ENCODE data around the gene ANKRD18B.
"Not testable (repeated sequence)": the region's sequence is repeated elsewhere in the genome, so short reads cannot be mapped to it uniquely, and the experiment has no call there.

The ANKRD18B gene

DNA sequence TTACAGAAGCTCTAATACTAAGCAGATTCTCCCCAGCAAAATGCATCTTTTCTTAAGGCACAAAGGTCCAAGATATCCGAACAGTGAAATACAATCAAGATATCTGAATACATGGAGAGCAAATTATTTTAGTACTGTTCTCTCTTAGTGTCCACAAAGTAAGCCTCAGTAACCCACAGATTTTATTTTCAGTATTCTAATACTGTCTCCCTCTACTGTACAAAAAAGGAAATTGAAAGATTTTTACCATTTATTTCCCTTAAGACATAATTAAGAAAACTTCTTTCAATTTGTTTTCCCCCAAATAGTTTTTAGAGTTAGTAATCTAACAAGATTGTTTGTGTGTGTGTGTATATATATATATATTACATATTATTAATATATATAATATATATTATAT lies 25.7 kb upstream of the ANKRD18B start:
- TF ChIP-seq, protein P1, sequence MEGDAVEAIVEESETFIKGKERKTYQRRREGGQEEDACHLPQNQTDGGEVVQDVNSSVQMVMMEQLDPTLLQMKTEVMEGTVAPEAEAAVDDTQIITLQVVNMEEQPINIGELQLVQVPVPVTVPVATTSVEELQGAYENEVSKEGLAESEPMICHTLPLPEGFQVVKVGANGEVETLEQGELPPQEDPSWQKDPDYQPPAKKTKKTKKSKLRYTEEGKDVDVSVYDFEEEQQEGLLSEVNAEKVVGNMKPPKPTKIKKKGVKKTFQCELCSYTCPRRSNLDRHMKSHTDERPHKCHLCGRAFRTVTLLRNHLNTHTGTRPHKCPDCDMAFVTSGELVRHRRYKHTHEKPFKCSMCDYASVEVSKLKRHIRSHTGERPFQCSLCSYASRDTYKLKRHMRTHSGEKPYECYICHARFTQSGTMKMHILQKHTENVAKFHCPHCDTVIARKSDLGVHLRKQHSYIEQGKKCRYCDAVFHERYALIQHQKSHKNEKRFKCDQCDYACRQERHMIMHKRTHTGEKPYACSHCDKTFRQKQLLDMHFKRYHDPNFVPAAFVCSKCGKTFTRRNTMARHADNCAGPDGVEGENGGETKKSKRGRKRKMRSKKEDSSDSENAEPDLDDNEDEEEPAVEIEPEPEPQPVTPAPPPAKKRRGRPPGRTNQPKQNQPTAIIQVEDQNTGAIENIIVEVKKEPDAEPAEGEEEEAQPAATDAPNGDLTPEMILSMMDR (IDR thresholded peaks at IDR 0.05; ENCODE audit: extremely low read depth, insufficient read depth, missing control alignments), result no peak
- in situ Hi-C loops (cut with MboI; ENCODE audit: low pct_unique_long_range_greater_than_20kb, low sequenced_read_pairs, unreplicated experiment), result no loop called here
- DNase-seq (ENCODE audit: low spot score), result no peak

DNA sequence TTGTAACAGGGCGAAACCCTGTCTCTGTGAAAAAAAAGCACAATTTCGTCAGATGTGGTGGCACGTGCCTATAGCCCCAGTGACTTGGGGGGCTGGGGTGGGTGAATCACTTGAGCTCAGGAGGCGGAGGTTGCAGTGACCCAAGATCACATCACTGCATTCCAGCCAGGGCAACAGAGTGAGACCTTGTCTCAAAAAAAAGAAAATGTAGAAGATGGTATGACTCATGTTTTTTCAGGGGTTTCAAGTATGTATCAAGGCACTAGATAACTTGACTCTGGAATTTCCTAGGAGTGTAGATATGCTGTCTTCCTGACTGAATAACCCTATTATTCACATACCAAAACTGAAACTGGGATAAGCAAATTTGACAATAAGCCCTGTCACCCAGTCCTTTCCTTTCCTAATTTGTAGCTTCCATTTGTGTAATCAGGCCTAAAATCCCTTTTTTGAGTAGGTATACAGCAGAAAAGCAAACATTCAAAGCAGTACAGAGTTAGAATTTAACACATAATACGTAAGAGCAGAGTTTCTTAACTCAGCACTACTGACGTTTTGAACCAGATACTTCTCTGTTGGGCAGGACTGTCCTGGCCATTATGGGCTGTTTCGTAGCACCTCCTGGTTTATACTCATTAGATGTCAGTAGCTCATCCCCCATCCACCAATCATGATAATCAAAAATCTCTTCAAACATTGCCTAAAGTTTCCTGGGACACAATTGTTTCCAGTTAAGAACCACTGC lies 17.3 kb upstream of the ANKRD18B start:
- DNase-seq (ENCODE audit: low spot score), result no peak
- TF ChIP-seq, protein P1 (IDR thresholded peaks at IDR 0.05; ENCODE audit: extremely low read depth, insufficient read depth, missing control alignments), result no peak
- in situ Hi-C loops (cut with MboI; ENCODE audit: low pct_unique_long_range_greater_than_20kb, low sequenced_read_pairs, unreplicated experiment), result no loop called here

DNA sequence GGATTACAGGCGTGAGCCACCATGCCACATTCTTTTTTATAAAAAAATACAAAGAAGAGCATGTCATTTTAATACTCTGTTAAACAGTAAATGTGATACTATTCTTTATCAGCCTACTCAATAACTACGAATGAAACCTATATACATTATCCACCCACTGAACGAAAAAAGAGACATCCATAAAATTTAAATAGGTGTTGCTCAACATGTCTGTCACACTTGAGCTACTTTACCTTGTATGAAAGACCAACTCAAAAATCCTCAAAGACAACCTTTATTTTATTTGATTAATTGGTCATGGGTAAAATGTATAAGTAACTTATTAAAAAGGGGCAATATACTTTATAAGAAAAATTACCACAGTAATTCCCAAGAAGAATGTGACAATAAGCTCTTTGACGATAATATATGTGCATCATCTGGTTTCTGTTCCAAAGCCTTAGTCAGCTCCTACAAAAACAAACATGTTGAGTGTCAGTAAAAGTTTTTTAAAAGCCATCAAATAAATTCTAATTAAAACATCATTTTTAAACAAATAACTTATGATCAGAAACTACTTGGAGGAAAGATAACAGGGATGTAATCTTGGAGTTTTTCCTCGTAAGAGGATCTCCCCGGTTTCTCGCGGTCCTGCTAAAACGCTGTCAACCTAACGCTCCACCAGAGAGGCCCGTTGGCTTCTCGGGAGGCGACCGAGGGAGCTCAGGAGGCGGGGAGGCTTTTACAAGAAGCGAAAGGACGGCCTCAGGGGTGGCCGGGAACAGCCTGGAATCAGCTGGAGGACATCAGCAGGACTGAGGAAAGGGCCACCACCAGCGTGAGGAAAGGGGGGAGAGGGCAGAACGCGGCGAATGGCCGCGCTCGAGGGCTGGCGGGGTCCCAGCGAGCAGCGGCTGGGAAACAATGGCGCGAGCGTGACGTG lies 13.5 kb upstream of the ANKRD18B start:
- TF ChIP-seq, protein P1 (IDR thresholded peaks at IDR 0.05; ENCODE audit: extremely low read depth, insufficient read depth, missing control alignments), result no peak
- in situ Hi-C loops (cut with MboI; ENCODE audit: low pct_unique_long_range_greater_than_20kb, low sequenced_read_pairs, unreplicated experiment), result no loop called here
- peak; percentile 32 for DNase-seq (ENCODE audit: low spot score)

DNA sequence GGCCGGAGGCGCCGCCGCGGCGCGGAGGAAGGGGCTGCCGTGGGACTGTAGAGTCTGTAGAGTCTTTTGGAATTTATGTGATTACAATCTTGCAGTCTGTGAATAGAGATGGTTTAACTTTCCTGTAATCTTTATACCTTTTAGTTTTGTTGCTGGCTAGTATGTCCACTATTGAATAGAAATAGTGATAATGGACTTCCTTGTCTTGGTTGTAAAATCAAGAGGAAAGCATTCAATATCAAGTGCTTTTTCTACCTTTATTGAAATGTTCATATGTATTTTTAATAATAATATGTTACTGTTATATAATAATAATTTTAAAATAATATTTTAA lies 12.9 kb upstream of the ANKRD18B start:
- DNase-seq (ENCODE audit: low spot score); in situ Hi-C loops (cut with MboI; ENCODE audit: low pct_unique_long_range_greater_than_20kb, low sequenced_read_pairs, unreplicated experiment): not testable (repeated sequence)

DNA sequence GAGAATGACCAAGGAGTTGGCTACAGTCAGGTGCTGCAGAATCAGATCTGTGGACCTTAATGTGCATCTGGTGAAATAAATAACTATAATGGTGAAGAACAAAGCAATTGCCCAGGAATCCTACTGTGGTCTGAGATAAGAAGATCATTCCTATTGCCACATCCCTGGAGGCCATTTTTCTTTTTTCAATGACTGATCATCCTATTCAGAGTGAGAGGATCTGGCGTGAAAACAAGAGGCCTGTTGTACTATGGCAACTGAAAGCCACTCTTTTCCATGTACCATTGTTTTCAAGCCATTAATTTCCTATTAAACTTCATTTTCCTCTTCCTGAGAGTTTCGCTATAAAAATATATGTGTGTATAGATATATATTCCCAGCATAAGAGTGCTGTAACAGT lies 11.5 kb upstream of the ANKRD18B start:
- in situ Hi-C loops (cut with MboI; ENCODE audit: low pct_unique_long_range_greater_than_20kb, low sequenced_read_pairs, unreplicated experiment); DNase-seq (ENCODE audit: low spot score): not testable (repeated sequence)

DNA sequence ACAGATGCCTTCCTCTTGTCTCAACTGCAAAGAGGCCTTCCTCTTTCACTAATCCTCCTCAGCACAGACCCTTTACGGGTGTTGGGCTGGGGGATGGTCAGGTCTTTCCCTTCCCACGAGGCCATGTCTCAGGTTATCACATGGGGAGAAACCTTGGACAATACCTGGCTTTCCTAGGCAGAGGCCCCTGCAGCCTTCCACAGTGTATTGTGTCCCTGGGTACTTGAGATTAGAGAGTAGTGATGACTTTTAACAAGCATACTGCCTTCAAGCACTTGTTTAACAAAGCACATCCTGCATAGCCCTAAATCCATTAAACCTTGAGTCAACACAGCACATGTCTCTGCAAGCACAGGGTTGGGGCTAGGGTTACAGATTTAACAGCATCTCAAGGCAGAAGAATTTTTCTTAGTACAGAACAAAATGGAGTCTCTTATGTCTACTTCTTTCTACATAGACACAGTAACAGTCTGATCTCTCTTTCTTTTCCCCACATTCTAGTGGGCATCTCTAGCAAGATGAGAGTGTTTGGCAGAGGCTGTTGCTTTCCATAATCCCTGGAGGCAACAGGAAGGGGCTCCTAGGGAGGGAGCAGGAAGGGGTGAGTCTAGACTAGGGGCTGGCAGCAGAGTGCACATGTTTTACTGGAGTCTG lies 8.6 kb upstream of the ANKRD18B start:
- in situ Hi-C loops (cut with MboI; ENCODE audit: low pct_unique_long_range_greater_than_20kb, low sequenced_read_pairs, unreplicated experiment); DNase-seq (ENCODE audit: low spot score): not testable (repeated sequence)

DNA sequence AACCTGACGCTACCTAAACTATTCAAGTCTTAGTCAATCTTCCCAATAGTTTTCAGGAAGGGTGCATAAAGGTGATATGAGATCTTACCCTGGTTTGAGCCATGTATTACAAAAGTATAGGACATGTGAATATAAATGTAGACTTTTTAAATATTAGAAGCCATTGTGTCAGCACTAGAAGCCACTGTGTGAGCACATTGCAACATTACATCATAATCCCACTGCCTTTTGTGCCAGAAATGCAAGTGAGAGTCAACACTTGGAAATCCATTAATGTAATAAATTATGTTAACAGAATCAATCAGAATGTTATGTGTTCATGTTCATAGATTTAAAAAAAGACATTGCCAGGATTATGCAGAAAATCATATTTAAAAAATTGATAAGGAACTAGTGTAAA lies 7.7 kb upstream of the ANKRD18B start:
- in situ Hi-C loops (cut with MboI; ENCODE audit: low pct_unique_long_range_greater_than_20kb, low sequenced_read_pairs, unreplicated experiment); DNase-seq (ENCODE audit: low spot score): not testable (repeated sequence)

DNA sequence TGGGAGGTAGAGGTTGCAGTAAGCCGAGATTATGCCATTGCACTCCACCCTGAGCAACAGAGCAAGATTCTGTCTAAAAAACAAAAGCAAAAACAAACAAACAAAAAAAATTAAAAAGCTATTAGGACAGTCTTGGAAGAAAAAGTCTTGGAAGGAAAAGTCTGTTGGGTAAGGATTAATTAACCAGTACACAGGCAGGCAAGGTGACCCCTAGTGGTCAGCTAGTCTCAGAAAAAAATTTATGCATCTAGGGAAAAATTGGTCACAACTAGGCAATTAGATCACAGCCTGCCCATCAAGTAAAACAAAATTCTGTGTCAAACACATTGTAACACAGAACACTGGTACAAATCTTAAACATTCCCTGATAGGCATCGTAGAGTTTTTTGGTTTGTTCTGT lies 6.7 kb upstream of the ANKRD18B start:
- in situ Hi-C loops (cut with MboI; ENCODE audit: low pct_unique_long_range_greater_than_20kb, low sequenced_read_pairs, unreplicated experiment), result no loop called here
- DNase-seq (ENCODE audit: low spot score), result peak; percentile 25
- TF ChIP-seq, protein P1 (IDR thresholded peaks at IDR 0.05; ENCODE audit: extremely low read depth, insufficient read depth, missing control alignments), result peak; percentile 56

DNA sequence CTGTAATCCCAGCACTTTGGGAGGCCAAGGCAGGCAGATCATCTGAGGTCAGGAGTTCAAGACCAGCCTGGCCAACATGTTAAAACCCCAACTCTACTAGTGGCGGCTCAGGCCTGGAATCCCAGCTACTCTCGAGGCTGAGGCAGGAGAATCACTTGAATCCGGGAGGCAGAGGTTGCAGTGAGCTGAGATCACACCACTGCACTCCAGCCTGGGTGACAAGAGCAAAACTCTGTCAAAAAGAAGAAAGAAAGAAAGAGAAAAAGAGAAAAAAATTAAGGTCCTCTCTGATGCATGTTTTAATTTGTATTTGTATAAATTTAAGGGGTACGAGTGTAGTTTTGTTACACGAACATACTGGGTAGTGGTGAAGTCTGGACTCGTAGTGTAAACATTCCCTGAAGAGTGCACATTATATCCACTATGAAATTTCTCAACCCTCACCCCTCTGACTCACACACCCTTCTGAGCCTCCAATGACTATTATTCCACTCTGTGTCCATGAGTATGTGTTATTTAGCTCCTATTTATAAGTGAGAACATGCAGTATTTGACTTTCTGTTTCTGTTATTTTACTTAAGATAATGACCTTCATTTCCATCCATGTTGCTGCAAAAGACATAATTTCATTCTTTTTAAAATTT lies 6.0 kb upstream of the ANKRD18B start:
- DNase-seq (ENCODE audit: low spot score); in situ Hi-C loops (cut with MboI; ENCODE audit: low pct_unique_long_range_greater_than_20kb, low sequenced_read_pairs, unreplicated experiment): not testable (repeated sequence)

DNA sequence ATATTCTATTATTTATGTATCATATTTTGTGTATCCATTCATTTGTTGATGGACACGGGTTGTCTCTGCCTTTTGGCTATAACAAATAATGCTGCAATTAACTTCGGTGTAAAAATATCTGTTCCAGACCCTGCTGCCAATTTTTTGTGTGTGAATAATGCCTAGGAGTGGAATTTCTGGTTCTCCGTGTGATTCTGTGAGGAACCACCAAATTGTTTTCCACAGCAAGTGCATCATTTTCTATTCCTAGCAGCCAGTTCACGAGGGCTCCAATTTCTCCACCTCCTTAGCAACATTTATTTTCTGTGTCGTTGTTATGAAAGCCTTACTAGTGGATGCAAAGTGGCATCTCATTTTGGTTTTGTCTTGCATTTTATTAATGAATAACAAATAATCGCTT lies 2.2 kb upstream of the ANKRD18B start:
- in situ Hi-C loops (cut with MboI; ENCODE audit: low pct_unique_long_range_greater_than_20kb, low sequenced_read_pairs, unreplicated experiment); DNase-seq (ENCODE audit: low spot score): not testable (repeated sequence)

All from GM13977 (cell line).